KMS-11 (cell line): ENCODE measurements around the gene SND1.

Source experiments
- H2AFZ ChIP-seq: fragments of 200-600 bp; sonication (generic); 2 replicates; pipeline ENCODE4 v1.6.1; 2016; ENCODE audit warnings: antibody characterized with exemption, mixed run types, low read depth
- H3K27ac ChIP-seq: fragments of 200-600 bp; sonication (generic); 2 replicates; pipeline ENCODE4 v1.6.1; 2016; ENCODE audit warnings: mild to moderate bottlenecking, mixed run types
- H3K27me3 ChIP-seq: fragments of 200-600 bp; sonication (generic); 2 replicates; pipeline ENCODE4 v1.6.1; 2017; ENCODE audit warnings: mild to moderate bottlenecking, low read depth, mixed run types, moderate library complexity; ENCODE audit not compliant: insufficient read depth
- H3K36me3 ChIP-seq: fragments of 200-600 bp; sonication (generic); 2 replicates; pipeline ENCODE4 v1.6.1; 2017; ENCODE audit warnings: mild to moderate bottlenecking, mixed run types; ENCODE audit not compliant: insufficient read depth
- H3K4me1 ChIP-seq: fragments of 200-600 bp; sonication (generic); 2 replicates; pipeline ENCODE4 v1.6.1; 2016; ENCODE audit warnings: mild to moderate bottlenecking, low read depth, mixed run types; ENCODE audit not compliant: poor library complexity, severe bottlenecking
- H3K4me2 ChIP-seq: fragments of 200-600 bp; sonication (generic); 2 replicates; pipeline ENCODE4 v1.7.0; 2016; ENCODE audit warnings: mild to moderate bottlenecking, mixed run types
- H3K4me3 ChIP-seq: fragments of 200-600 bp; sonication (generic); IDR thresholded peaks from 2 replicates; pipeline ENCODE4 v1.6.1; 2017; ENCODE audit warnings: low read depth, low read length, mixed read lengths; ENCODE audit not compliant: insufficient read depth
- H3K79me2 ChIP-seq: fragments of 200-600 bp; sonication (generic); 2 replicates; pipeline ENCODE4 v1.6.1; 2016; ENCODE audit warnings: low read depth, mixed run types; ENCODE audit not compliant: insufficient read depth
- H3K9ac ChIP-seq: fragments of 200-600 bp; sonication (generic); 2 replicates; pipeline ENCODE4 v1.6.1; 2016; ENCODE audit warnings: mild to moderate bottlenecking, mixed run types
- H4K20me1 ChIP-seq: fragments of 200-600 bp; sonication (generic); 2 replicates; pipeline ENCODE4 v1.6.1; 2016; ENCODE audit warnings: mild to moderate bottlenecking, mixed run types; ENCODE audit not compliant: insufficient read depth
- CTCF ChIP-seq: fragments of 200-600 bp; sonication (generic); conservative IDR thresholded peaks from 2 replicates; pipeline ENCODE4 v1.6.1; 2017; ENCODE audit warnings: low read depth, mild to moderate bottlenecking, antibody characterized with exemption, low read length, moderate library complexity, mixed read lengths

Gene SND1

GRCh38 chr7:127647636-127648035 is 4.4 kb upstream of the SND1 start:
- Histone ChIP-seq H3K9ac (no peak overlapping the region), H3K4me3 (no peak overlapping the region), H3K27me3 (no peaks in the 10 kb centered on the region), H3K4me2 (no peak overlapping the region), H3K4me1 (no peaks in the 10 kb centered on the region), H4K20me1 (no peaks in the 10 kb centered on the region), H2AFZ (no peak overlapping the region), H3K36me3 (no peaks in the 10 kb centered on the region), H3K27ac (no peak overlapping the region), H3K79me2 (peaks cover 6% of the 10 kb centered on the region)
- TF ChIP-seq CTCF, result no peak

GRCh38 chr7:127648986-127649385 is 3.0 kb upstream of the SND1 start:
- Histone ChIP-seq H3K4me3 (no peak overlapping the region), H3K36me3 (no peaks in the 10 kb centered on the region), H3K4me2 (no peak overlapping the region), H4K20me1 (peaks cover 3% of the 10 kb centered on the region; the same call in 1 of the 2 replicates), H3K4me1 (peaks cover 8% of the 10 kb centered on the region), H3K27me3 (no peaks in the 10 kb centered on the region), H3K27ac (no peak overlapping the region), H3K9ac (no peak overlapping the region), H2AFZ (no peak overlapping the region), H3K79me2 (peaks cover 19% of the 10 kb centered on the region)
- no peak for TF ChIP-seq CTCF

- H3K4me2 ChIP-seq, result peak overlapping the region; percentile 78
- no peaks in the 10 kb centered on the region for H3K27me3 ChIP-seq
- no peaks in the 10 kb centered on the region for H3K36me3 ChIP-seq
- peaks cover 27% of the 10 kb centered on the region for H3K4me1 ChIP-seq
- TF ChIP-seq CTCF, result no peak
- H3K79me2 ChIP-seq, result peaks cover 40% of the 10 kb centered on the region
- H3K4me3 ChIP-seq, result no peak overlapping the region
- peaks cover 21% of the 10 kb centered on the region for H4K20me1 ChIP-seq
- peak overlapping the region; percentile 89 for H2AFZ ChIP-seq
- peak overlapping the region; percentile 94 for H3K9ac ChIP-seq
- H3K27ac ChIP-seq, result peak overlapping the region; percentile 75
Measured at GRCh38 chr7:127650847-127651555, 993 bp upstream of the SND1 start.

GRCh38 chr7:127652333-127653248 is 597 bp downstream of the SND1 start:
- peaks cover 31% of the 10 kb centered on the region for H4K20me1 ChIP-seq
- peak overlapping the region; percentile 91 for H3K4me2 ChIP-seq
- peaks cover 27% of the 10 kb centered on the region for H3K4me1 ChIP-seq
- peak overlapping the region; percentile 75 for H3K27ac ChIP-seq
- peak overlapping the region; percentile 55 for H2AFZ ChIP-seq
- no peak for TF ChIP-seq CTCF
- peak overlapping the region; percentile 94 for H3K9ac ChIP-seq
- peak overlapping the region; percentile 50 for H3K4me3 ChIP-seq
- H3K27me3 ChIP-seq, result no peaks in the 10 kb centered on the region
- H3K79me2 ChIP-seq, result peaks cover 56% of the 10 kb centered on the region
- no peaks in the 10 kb centered on the region for H3K36me3 ChIP-seq
